ENCODE results near the gene RAD50.
"Not testable (repeated sequence)": the region's sequence is repeated elsewhere in the genome, so short reads cannot be mapped to it uniquely, and the experiment has no call there.

The RAD50 gene

GRCh38 chr5:132561601-132562000 lies 4.8 kb downstream of the RAD50 start:
- Histone ChIP-seq H3K9ac (ENCODE audit: low read depth, low read length) (no peak overlapping the region), H3K36me3 (ENCODE audit: control insufficient read depth, insufficient read depth, low read length) (peaks cover 5% of the 10 kb centered on the region), H3K27me3 (ENCODE audit: control insufficient read depth, insufficient read depth, low read length) (no peaks in the 10 kb centered on the region), H3K9me3 (ENCODE audit: control insufficient read depth, insufficient read depth, low read length) (no peaks in the 10 kb centered on the region), H3K4me1 (ENCODE audit: control insufficient read depth, insufficient read depth, low read length) (no peaks in the 10 kb centered on the region), H3K4me3 (ENCODE audit: low read depth, low read length) (no peak overlapping the region)

- H3K4me1 ChIP-seq (ENCODE audit: control insufficient read depth, insufficient read depth, low read length); H3K27me3 ChIP-seq (ENCODE audit: control insufficient read depth, insufficient read depth, low read length); H3K9me3 ChIP-seq (ENCODE audit: control insufficient read depth, insufficient read depth, low read length); H3K9ac ChIP-seq (ENCODE audit: low read depth, low read length); H3K36me3 ChIP-seq (ENCODE audit: control insufficient read depth, insufficient read depth, low read length); H3K4me3 ChIP-seq (ENCODE audit: low read depth, low read length): not testable (repeated sequence)
Observed at GRCh38 chr5:132564555-132564954, 7.8 kb downstream of the RAD50 start.

- Histone ChIP-seq H3K27me3 (ENCODE audit: control insufficient read depth, insufficient read depth, low read length) (no peaks in the 10 kb centered on the region), H3K36me3 (ENCODE audit: control insufficient read depth, insufficient read depth, low read length) (no peaks in the 10 kb centered on the region)
Observed at GRCh38 chr5:132566657-132567056, 9.9 kb downstream of the RAD50 start.

GRCh38 chr5:132576123-132576522 lies 19.3 kb downstream of the RAD50 start:
- Histone ChIP-seq H3K9ac (ENCODE audit: low read depth, low read length) (no peak overlapping the region), H3K27me3 (ENCODE audit: control insufficient read depth, insufficient read depth, low read length) (no peaks in the 10 kb centered on the region), H3K9me3 (ENCODE audit: control insufficient read depth, insufficient read depth, low read length) (peaks cover 4% of the 10 kb centered on the region), H3K36me3 (ENCODE audit: control insufficient read depth, insufficient read depth, low read length) (no peaks in the 10 kb centered on the region), H3K4me3 (ENCODE audit: low read depth, low read length) (no peak overlapping the region), H3K4me1 (ENCODE audit: control insufficient read depth, insufficient read depth, low read length) (no peaks in the 10 kb centered on the region)

More at GRCh38 chr5:132566657-132567056, 9.9 kb downstream of the RAD50 start:
- no peaks in the 10 kb centered on the region for H3K4me1 ChIP-seq (ENCODE audit: control insufficient read depth, insufficient read depth, low read length)
- no peak overlapping the region for H3K9ac ChIP-seq (ENCODE audit: low read depth, low read length)
- H3K9me3 ChIP-seq (ENCODE audit: control insufficient read depth, insufficient read depth, low read length), result no peaks in the 10 kb centered on the region
- H3K4me3 ChIP-seq (ENCODE audit: low read depth, low read length), result no peak overlapping the region

- H3K36me3 ChIP-seq (ENCODE audit: control insufficient read depth, insufficient read depth, low read length); H3K27me3 ChIP-seq (ENCODE audit: control insufficient read depth, insufficient read depth, low read length); H3K9me3 ChIP-seq (ENCODE audit: control insufficient read depth, insufficient read depth, low read length); H3K4me3 ChIP-seq (ENCODE audit: low read depth, low read length); H3K9ac ChIP-seq (ENCODE audit: low read depth, low read length); H3K4me1 ChIP-seq (ENCODE audit: control insufficient read depth, insufficient read depth, low read length): not testable (repeated sequence)
Observed at GRCh38 chr5:132584560-132584959, 27.8 kb downstream of the RAD50 start.

- Histone ChIP-seq H3K4me1 (ENCODE audit: control insufficient read depth, insufficient read depth, low read length) (no peaks in the 10 kb centered on the region), H3K4me3 (ENCODE audit: low read depth, low read length) (no peak overlapping the region), H3K9me3 (ENCODE audit: control insufficient read depth, insufficient read depth, low read length) (no peaks in the 10 kb centered on the region), H3K27me3 (ENCODE audit: control insufficient read depth, insufficient read depth, low read length) (no peaks in the 10 kb centered on the region), H3K36me3 (ENCODE audit: control insufficient read depth, insufficient read depth, low read length) (no peaks in the 10 kb centered on the region), H3K9ac (ENCODE audit: low read depth, low read length) (no peak overlapping the region)
Observed at GRCh38 chr5:132586063-132586462, 29.3 kb downstream of the RAD50 start.

- Histone ChIP-seq H3K4me3 (ENCODE audit: low read depth, low read length) (no peak overlapping the region), H3K27me3 (ENCODE audit: control insufficient read depth, insufficient read depth, low read length) (no peaks in the 10 kb centered on the region), H3K9me3 (ENCODE audit: control insufficient read depth, insufficient read depth, low read length) (no peaks in the 10 kb centered on the region), H3K9ac (ENCODE audit: low read depth, low read length) (no peak overlapping the region), H3K36me3 (ENCODE audit: control insufficient read depth, insufficient read depth, low read length) (peaks cover 3% of the 10 kb centered on the region), H3K4me1 (ENCODE audit: control insufficient read depth, insufficient read depth, low read length) (no peaks in the 10 kb centered on the region)
Observed at GRCh38 chr5:132589467-132589866, 32.7 kb downstream of the RAD50 start.

GRCh38 chr5:132591145-132591544 lies 34.4 kb downstream of the RAD50 start:
- no peak overlapping the region for H3K4me3 ChIP-seq (ENCODE audit: low read depth, low read length)
- H3K4me1 ChIP-seq (ENCODE audit: control insufficient read depth, insufficient read depth, low read length), result no peaks in the 10 kb centered on the region
- peaks cover 3% of the 10 kb centered on the region for H3K36me3 ChIP-seq (ENCODE audit: control insufficient read depth, insufficient read depth, low read length)
- no peak overlapping the region for H3K9ac ChIP-seq (ENCODE audit: low read depth, low read length)
- H3K27me3 ChIP-seq (ENCODE audit: control insufficient read depth, insufficient read depth, low read length), result no peaks in the 10 kb centered on the region
- H3K9me3 ChIP-seq (ENCODE audit: control insufficient read depth, insufficient read depth, low read length), result no peaks in the 10 kb centered on the region

GRCh38 chr5:132592521-132592920 lies 35.7 kb downstream of the RAD50 start:
- Histone ChIP-seq H3K4me3 (ENCODE audit: low read depth, low read length) (no peak overlapping the region), H3K27me3 (ENCODE audit: control insufficient read depth, insufficient read depth, low read length) (no peaks in the 10 kb centered on the region), H3K9me3 (ENCODE audit: control insufficient read depth, insufficient read depth, low read length) (no peaks in the 10 kb centered on the region), H3K9ac (ENCODE audit: low read depth, low read length) (no peak overlapping the region), H3K36me3 (ENCODE audit: control insufficient read depth, insufficient read depth, low read length) (peaks cover 6% of the 10 kb centered on the region), H3K4me1 (ENCODE audit: control insufficient read depth, insufficient read depth, low read length) (no peaks in the 10 kb centered on the region)

GRCh38 chr5:132594170-132594569 lies 37.4 kb downstream of the RAD50 start:
- Histone ChIP-seq H3K36me3 (ENCODE audit: control insufficient read depth, insufficient read depth, low read length) (peaks cover 6% of the 10 kb centered on the region), H3K4me1 (ENCODE audit: control insufficient read depth, insufficient read depth, low read length) (no peaks in the 10 kb centered on the region)

GRCh38 chr5:132595624-132596023 lies 38.8 kb downstream of the RAD50 start:
- no peaks in the 10 kb centered on the region for H3K4me1 ChIP-seq (ENCODE audit: control insufficient read depth, insufficient read depth, low read length)
- H3K9ac ChIP-seq (ENCODE audit: low read depth, low read length), result no peak overlapping the region
- H3K4me3 ChIP-seq (ENCODE audit: low read depth, low read length), result no peak overlapping the region
- no peaks in the 10 kb centered on the region for H3K27me3 ChIP-seq (ENCODE audit: control insufficient read depth, insufficient read depth, low read length)
- H3K9me3 ChIP-seq (ENCODE audit: control insufficient read depth, insufficient read depth, low read length), result no peaks in the 10 kb centered on the region
- H3K36me3 ChIP-seq (ENCODE audit: control insufficient read depth, insufficient read depth, low read length), result peaks cover 6% of the 10 kb centered on the region

More at GRCh38 chr5:132594170-132594569, 37.4 kb downstream of the RAD50 start:
- H3K9ac ChIP-seq (ENCODE audit: low read depth, low read length), result no peak overlapping the region
- H3K27me3 ChIP-seq (ENCODE audit: control insufficient read depth, insufficient read depth, low read length), result no peaks in the 10 kb centered on the region
- no peaks in the 10 kb centered on the region for H3K9me3 ChIP-seq (ENCODE audit: control insufficient read depth, insufficient read depth, low read length)
- H3K4me3 ChIP-seq (ENCODE audit: low read depth, low read length), result no peak overlapping the region

GRCh38 chr5:132601071-132601728 lies 44.4 kb downstream of the RAD50 start:
- Histone ChIP-seq H3K9ac (ENCODE audit: low read depth, low read length) (no peak overlapping the region), H3K9me3 (ENCODE audit: control insufficient read depth, insufficient read depth, low read length) (no peaks in the 10 kb centered on the region)

More at GRCh38 chr5:132601071-132601728, 44.4 kb downstream of the RAD50 start:
- no peak overlapping the region for H3K4me3 ChIP-seq (ENCODE audit: low read depth, low read length)
- H3K36me3 ChIP-seq (ENCODE audit: control insufficient read depth, insufficient read depth, low read length), result peaks cover 6% of the 10 kb centered on the region
- H3K4me1 ChIP-seq (ENCODE audit: control insufficient read depth, insufficient read depth, low read length), result no peaks in the 10 kb centered on the region
- H3K27me3 ChIP-seq (ENCODE audit: control insufficient read depth, insufficient read depth, low read length), result no peaks in the 10 kb centered on the region

Measured in iPS-15b (cell line).